ENCODE results near the gene FAM237B.

- no peak for TF ChIP-seq CTCF (IDR thresholded peaks at IDR 0.05)
- TF ChIP-seq POLR2A (IDR thresholded peaks at IDR 0.05), result no peak
Measured at GRCh38 chr7:90303241-90303640, 17.9 kb downstream of the FAM237B start.
